GM03348 (cell line): ENCODE results near the gene SOAT1.
"Not testable (repeated sequence)": the region's sequence is repeated elsewhere in the genome, so short reads cannot be mapped to it uniquely, and the experiment has no call there.

Experiments used
- DNase-seq: peaks from one replicate; pipeline ENCODE4 v3.0.0; 2012; ENCODE audit warnings: low spot score

The SOAT1 gene

DNA sequence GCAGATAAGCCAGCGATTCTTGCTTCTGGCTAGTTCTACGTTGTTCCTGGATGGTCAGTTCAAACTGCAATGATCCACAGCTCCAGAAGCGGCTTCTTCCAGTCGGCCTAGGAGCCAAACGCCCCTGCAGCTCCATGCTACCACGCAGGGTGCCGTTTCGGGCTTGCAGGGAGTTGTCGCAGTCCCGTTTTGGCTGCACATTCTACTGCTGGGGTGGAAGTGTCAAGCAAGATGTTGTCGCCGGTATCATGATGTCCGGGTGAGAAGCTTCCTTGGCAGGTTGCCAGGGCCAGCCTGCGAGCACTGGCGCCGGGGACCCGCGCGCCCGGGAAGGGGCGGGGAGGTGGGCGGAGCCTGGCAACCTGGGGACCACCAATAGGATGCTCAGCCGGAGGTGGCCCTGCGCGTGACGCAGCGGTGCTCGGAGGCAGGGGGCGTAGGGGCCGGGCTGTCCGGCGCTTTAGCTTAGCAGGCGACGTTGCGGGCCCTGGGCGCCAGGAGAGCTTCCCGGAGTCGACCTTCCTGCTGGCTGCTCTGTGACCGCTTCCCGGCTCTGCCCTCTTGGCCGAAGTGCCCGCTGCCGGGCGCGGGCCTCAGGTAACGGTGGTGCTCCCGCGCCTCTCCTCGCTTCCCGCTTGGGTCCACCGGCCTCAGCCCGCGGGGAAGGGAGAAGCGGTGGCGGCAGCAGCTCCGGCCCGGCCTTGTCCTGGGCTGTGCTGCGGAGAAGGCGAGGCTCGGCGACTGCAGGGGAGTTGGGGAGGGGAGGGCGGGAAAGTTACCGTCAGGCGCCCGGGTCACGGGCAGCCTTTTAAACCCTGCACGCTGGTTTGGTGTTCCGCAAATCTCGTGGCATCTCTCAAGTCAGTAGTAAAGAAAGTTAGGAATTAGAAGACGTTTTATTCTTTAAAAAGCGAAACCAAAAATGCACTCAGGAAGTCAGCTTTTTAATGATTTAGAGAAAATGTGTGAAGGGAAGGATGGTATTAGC lies at the start of gene SOAT1:
TSS of gene SOAT1 (plus strand) at position 458 of the 988 bp plus-strand sequence. CDS start 8,888 bp downstream, outside the sequence.
- DNase-seq, result peak; percentile 97

DNA sequence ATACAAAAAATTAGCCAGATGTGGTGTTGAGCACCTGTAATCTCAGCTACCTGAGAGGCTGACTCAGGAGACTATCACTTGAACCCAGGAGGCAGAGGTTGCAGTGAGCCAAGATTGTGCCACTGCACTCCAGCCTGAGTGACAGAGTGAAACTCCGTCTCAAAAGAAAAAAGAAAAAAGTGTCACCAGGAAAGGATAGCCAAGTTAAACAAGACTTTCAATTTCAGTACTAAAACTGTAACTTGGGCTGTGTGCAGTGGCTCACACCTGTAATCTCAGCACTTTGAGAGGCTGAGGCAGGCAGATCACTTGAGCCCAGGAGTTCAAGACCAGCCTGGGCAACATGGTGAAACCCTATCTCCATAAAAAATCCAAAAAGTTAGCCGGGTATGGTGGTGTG lies 48.2 kb upstream of the SOAT1 start:
- not testable (repeated sequence) for DNase-seq

DNA sequence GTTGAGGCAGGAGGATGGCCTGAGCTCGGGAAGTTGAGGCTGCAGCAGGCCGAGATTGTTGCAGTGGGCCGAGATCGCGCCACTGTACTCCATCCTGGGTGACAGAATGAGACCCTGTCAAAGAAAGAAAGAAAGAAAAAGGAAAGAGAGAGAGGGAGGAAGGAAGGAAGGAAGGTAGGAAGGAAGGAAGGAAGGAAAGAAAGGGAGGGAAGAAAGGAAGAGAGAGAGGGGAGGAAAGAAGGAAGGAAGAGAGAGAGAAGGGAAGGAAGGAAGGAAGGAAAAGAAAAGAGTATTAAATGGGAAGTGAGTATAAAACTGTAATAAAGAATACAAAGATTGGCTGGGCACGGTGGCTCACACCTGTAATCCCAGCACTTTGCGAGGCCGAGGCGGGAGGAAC lies 45.7 kb upstream of the SOAT1 start:
- DNase-seq, result no peak

DNA sequence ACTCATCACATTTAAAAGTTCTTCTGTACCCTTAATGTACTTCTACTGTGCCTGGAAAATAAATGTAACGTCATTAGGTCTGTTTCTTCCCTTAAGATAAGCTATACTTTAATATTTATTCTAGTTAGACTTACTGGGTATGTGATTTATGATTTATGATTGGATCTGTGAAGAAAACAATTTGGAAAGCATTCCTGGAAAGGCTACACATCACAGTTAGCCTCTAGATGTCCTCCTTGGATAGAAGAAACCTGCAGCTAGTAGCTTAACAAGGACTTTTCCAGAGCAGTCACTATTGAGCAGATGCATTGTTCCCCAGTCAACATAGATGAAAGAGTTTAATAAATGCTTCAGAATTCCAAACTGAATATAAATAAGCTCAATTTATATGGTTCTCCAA lies 41.9 kb upstream of the SOAT1 start:
- DNase-seq, result peak; percentile 70

DNA sequence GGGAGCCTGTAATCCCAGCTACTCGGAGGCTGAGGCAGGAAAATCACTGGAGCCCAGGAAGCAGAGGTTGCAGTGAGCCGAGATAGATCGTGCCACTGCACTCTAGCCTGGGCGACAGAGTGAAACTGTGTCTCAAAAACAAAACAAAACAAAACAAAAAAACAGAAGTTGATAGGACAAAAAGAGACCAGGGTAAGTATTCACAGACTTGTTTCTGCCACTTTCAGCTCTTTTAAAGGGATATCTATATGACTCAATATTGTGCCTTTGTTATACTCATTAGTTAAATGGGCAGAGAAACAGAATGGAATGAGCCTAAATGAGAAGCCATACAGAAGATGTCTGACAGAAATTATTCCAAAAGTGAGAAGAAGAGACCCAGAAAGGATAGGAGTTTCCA lies 41.0 kb upstream of the SOAT1 start:
- no peak for DNase-seq

DNA sequence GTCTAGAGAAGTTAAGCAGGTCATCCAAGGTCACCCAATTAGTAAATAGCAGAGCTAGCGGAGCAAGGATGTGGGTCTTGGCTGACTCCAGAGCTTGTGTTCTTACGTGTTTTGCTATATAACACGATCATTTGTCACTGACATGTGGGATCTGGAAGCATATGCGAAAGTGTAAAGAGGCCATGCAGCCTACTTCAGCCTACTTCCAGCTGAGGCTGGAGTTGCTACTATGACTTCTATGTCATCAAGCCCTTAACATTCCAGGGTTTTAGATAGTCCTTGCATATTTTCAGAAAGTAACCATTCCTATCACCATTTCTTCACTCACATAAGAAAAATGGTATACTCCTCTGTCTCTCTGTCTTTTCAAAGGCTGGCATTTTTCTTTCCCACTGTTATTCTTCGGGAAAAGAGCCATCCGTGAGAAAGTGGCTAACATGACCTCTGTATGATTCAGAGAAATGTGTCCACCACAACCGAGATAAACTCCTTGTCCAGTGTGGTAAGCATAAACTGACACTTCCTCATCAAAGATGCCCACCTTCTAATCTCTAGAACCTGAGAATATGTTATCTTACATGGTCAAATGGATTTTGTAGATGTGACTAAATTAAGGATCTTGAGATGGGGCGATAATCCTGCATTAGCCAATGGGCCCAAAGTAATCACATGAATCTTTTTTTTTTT lies 40.2 kb upstream of the SOAT1 start:
- DNase-seq, result no peak

DNA sequence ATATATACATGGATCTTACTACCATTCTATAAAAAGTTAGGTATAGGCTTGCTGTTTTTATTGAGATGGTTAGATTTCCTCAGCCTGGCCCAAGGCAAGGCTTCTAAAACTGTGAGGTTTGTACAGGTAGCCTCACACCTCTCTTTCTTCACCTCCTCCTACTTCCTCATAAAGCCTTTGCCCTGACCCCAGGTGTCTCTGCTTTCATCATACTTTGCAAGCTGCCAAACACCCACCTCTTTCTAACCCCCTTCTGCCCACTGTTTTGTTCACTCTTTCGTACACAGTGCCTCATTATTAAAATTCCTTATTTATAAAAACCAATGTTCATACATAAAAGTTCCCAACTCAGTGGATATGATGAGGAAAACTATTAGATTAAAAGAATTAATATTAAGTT lies 31.4 kb upstream of the SOAT1 start:
- no peak for DNase-seq

DNA sequence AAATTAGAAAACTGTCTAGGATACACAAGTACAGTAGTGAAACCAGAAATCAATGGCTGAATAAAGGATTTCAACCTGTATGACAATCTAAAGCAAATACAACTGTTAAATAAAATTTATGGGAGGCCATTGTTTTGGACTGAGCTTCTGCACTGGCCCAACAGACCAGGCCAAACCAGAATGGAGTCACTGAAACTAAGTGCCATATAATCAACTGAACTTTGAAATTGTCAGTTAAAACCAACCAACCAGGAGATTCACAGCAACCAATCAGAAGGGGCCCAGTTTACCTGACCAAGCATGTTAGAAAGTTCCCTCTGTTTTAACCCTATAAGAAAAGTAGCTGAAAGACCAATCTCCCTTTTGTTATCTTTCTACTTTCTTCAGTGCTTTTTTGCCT lies 30.5 kb upstream of the SOAT1 start:
- no peak for DNase-seq

DNA sequence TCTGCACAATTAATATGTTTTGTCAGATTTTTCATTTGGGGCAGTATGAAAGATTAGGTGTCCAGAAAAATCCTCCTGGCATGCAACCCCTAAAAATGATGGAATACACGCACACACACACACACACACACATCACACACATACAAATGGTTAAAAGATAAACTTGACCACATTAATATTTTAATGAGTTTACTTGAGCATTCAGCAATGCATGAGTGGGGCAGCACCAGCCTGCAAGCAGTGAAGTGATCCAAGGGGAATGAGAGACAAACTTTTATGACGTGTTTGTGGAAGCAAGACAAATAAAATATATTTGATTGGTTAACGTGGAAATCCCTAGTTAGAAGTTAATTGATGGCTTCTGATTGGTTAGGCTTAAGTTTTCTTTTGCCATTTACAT lies 29.1 kb upstream of the SOAT1 start:
- DNase-seq, result no peak

DNA sequence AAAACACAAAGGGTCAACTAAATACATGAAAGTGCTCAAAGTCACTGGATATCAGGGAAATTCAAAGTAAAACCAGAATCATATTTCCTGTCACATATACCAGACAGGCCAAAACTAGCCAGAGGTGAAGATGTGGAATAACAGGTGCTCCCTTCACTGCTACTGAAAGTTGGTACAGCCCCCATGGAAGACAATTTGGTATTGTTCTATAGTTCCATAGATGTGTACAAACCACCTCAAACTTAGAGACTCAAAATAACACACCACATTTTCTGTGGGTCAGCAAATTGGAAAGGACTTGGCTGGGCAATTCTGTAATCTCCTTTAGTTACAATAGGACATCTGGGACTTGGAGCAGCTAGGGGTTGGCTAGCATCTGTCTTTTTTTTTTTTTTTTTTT lies 24.5 kb upstream of the SOAT1 start:
- no peak for DNase-seq

DNA sequence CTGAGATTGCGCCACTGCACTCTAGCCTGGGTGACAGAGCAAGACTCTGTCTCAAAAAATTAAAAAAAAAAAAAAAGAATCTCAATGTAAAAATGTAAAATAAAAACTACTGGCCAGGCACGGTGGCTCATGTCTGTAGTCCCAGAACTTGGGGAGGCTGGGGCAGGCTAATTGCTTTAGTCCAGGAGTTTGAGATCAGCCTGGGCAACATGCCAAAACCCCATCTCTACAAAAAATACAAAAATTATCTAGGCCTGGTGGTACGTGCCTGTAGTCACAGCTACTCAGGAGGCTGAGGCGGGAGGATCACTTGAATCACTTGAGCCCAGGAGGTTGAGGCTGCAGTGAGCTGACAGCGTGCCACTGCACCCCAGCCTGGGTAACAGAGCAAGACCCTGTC lies 19.2 kb upstream of the SOAT1 start:
- not testable (repeated sequence) for DNase-seq

DNA sequence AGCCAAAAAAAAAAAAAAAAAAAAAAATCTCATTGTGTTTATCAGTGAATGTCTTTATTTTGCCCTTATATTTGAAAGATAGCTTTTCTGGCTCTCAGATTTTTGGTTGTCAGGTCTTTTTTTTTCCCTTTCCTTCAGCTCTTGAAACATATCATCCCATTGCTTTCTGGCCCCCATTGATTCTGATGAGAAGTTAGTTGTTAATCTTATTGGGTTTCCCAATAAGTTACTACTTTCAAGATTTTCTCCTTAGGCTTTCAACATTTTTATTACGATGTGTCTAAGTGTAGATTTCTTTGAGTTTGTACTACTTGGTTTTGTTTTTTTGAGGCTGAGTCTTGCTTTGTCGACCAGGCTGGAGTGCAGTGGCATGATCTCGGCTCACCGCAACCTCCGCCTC lies 14.7 kb upstream of the SOAT1 start:
- no peak for DNase-seq

DNA sequence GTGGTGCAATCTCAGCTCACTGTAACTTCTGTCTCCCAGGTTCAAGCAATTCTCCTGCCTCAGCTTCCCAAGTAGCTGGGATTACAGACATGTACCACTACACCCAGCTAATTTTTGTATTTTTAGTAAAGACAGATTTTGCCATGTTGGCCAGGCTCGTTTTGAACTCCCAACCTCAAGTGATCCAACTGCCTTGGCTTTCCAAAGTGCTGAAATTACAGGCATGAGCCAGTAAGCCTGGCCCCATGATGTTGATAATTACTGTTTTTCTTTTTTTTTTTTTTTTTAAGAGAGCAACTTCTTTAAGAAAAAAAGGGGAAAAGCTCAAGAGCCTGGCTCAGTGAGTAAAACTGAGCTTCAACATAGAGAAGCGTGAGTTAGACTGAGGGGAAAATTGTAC lies 9.6 kb upstream of the SOAT1 start:
- DNase-seq, result no peak

DNA sequence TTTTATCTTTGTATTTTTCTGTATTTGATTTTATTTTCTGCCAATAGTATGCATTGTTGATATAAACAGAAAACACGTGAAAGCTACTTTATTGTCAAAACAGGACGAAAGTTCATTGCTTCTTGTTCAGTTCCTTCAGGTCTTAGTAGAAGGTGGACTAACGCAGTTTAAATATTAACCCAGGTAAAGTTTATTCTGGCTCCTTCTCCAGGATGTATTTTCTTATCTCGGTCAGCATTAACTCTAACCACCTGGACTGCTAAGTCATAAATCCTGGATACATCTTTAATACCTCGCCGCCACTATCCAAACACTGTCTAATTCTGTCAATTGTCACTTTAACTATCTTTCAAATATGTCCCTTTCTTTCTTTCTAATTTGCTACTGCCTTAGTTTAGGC lies 5.7 kb upstream of the SOAT1 start:
- no peak for DNase-seq

DNA sequence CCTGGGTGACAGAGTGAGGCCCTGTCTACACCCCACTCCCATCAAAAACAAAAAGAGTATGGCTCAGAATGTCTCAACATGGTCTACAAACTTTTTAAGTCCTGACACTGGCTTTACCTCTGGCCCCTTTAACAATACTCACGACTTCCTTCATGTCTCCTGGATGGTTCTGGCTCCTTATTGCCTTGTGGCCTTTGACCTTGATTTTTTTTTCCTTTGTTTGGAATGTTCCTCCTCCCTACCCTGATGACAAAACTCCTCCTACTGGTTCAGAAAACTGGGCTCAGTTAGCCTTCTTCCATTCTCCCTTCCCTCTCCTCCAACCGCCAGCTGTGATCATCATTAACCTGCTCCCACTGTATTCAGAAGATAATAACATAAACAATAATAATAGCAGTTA lies 4.6 kb upstream of the SOAT1 start:
- DNase-seq, result no peak

DNA sequence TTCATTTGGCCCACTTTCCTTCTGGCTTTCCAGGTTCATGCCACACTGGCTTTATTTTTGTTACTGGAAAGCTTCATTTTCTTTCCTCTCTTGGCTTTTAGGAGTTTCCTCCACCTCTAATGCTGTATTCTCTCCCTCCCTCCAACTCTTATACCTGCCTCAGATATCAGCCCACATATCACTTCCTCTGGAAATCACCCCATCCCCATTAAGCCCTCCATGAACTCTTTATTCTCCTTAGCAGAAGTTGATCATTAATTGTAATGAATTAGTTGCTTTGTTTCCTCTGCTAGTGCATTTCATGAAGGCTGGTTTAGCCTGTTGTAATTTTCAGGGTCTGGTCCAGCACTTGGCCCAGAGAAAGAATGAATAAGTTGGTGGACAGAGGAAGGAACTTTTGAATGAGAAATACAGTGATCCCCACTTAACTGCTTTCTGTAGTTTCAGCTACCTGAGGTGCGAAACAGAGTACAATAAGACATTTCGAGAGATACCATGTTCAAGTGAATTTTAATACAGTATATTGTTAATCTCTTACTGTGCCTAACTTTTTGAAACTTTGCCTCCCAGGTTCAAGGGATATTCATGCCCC lies 1.7 kb downstream of the SOAT1 start:
- peak; percentile 9 for DNase-seq

DNA sequence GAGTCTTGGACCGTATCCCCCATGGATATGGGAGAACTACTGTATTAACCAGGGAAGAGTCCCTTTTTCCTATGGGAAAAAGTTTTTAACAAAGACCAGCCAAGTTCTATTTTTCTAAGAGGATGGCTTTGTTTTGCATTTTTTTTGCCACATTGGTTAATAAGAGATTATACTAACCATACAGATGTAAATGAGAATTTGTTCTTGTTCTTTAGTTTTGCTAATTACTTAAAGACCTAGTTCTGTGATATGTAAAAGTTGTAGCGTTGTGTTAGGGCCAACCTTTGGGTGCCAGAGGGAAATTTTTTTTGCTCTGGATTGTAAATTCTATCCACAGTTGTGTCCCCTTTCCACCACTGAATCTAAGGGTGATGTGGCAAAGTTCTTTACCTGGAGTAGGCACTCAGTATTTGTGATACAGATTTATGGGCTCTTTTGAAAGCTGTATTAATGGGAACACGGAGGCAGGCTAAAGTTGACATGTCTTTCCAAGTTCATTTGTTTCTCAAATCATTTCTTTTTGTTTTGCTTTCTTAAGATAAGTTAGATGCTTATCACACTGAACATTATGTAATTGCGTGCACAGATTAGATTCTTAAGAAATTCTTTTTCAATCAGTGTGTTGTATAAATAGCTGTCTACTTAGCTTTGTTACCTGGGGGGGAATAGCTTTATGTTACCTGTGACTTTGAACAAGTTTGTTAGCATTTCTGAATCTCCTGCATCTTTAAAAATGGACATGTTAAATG lies 2.9 kb downstream of the SOAT1 start:
- DNase-seq, result no peak

DNA sequence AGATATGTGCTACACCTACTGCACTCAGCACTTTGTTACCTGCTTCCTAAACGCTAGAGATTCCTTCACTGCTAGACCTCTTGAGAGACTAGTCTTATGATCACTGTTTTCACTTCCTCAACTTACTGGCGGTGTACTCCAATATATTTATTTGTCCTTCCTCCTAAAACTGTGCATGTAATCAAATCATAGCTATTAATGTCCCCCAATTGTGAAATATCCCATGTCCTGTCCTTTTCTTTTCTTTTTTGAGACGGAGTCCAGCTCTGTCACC lies 3.4 kb downstream of the SOAT1 start:
- no peak for DNase-seq

DNA sequence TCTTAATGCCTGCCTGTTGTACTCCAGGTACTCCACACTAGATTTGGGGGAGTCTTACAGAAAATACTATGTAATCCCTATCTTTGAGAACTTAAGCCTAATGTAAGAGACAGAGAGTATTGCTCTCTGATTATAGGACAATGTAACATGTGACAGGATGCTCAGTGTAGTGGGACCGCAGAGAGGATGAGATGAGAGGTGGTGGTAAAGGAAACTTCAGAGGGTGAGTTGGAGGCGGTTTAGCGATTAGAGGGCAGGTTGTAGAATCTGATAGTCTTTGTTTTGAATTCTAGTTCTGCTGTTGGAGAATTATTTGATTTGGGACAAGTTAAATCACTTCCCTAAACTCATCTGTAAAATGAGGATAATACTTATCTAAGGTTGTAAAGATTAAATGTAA lies 5.4 kb downstream of the SOAT1 start:
- DNase-seq, result no peak

DNA sequence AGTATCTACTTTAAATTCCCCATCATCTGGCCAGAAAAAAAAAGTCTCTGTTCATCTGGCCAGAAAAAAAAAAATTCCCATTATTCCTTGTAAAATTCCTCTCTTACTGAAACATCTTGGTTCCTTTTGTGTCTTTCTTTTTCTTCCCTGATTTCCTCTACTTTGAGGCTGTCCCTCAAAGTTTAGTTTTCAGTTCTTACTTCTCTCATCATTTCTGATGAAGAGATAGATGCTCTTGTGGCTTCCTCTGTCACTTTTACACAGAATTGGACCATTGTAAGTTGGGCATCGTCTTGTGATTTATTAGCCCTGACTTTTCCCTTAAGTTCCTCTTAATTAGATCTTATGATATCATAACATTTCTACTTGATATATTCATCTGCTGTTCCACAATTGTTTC lies 6.5 kb downstream of the SOAT1 start:
- DNase-seq, result no peak

DNA sequence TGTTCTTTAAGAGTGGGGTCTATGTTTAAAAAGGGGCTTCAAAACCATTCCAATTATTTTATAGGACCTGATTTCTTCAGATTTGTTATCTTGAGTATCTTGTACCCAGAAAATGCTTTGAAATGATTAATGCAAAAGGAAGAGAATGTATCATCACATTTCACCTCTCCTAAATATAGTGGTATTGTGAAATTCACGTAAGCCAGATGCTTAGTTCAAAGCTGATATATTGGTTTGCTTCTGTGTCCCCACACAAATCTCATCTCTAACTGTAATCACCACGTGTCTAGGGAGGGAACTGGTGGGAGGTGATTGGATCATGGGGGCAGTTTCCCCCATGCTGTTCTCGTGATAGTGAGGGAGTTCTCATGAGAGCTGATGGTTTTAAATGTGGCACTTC lies 8.5 kb downstream of the SOAT1 start:
- no peak for DNase-seq

DNA sequence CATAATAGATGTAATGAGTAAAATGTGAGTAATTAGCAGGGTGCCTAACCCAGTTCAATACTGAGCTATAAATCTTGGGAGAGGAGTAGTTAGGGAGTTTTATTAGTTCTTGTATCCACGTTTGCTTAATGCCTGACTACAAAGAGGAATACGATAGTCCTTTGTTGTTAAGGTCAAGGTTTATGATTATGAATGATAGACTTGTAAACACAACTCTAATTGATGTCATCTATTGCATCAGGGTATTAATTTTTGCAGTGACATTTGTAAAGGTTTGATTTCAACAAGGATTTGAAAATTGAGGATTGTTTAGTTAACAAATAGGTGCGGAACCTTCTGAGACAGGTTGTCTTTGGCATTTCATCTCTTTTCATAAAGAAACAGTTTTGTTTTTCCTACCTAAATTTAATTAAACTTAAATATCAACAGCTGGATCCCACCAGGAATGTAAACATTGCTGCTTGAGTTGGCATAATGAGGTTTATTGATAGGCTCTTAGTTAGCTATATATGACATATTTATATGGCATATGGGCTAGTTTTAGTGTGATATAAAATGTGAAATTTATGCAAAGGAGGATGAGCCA lies 9.7 kb downstream of the SOAT1 start:
- DNase-seq, result no peak
